ENCODE results near the gene MRPS14. TPM values are rescaled to one million over a fixed set of nuclear protein-coding genes. Genes with fewer than 3 reads are reported as not detected.

The MRPS14 gene
- total RNA-seq, 1 experiment from 2014 or later: 25.1 TPM

GRCh38 chr1:175013445-175013844 is 9.8 kb downstream of the MRPS14 start:
- Histone ChIP-seq H3K36me3 (ENCODE audit: control insufficient read depth, insufficient read depth, low read length) (peaks cover 43% of the 10 kb centered on the region), H3K4me3 (ENCODE audit: low read depth in 2 of 2, low read length in 2 of 2) (no peak overlapping the region), H3K27ac (ENCODE audit: low read length) (no peak overlapping the region), H3K27me3 (ENCODE audit: control insufficient read depth, insufficient read depth, low read length) (no peaks in the 10 kb centered on the region), H3K4me1 (ENCODE audit: control insufficient read depth, insufficient read depth, low read length) (no peaks in the 10 kb centered on the region), H3K9me3 (ENCODE audit: control insufficient read depth, insufficient read depth, low read depth, low read length) (no peaks in the 10 kb centered on the region)
- POLR2A ChIA-PET: no interaction called here
- ATAC-seq (no peak), DNase-seq (ENCODE audit: low read depth, low spot score) (no peak)
- in situ Hi-C loops (cut with HindIII; ENCODE audit: low pct_unique_long_range_greater_than_20kb, low sequenced_read_pairs): no loop called here
- TF ChIP-seq POLR2AphosphoS5 (IDR thresholded peaks at IDR 0.05; ENCODE audit: low read depth, low read length): no peak
- TF ChIP-seq REST (IDR thresholded peaks at IDR 0.05; ENCODE audit: insufficient read depth in 1 of 2, low read depth in 2 of 2, low read length in 1 of 2): no peak
- no peak for TF ChIP-seq SIN3A (IDR thresholded peaks at IDR 0.05; ENCODE audit: borderline replicate concordance, insufficient read depth, low read depth, low read length)
- TF ChIP-seq TCF7L2 (IDR thresholded peaks at IDR 0.05; ENCODE audit: low read depth, low read length): no peak
- no peak for TF ChIP-seq CTCF (IDR thresholded peaks at IDR 0.05)
- intact Hi-C loops (cut with micrococcal nuclease; ENCODE audit: unreplicated experiment): no loop called here
- CTCF ChIA-PET: no interaction called here
- BruUV-seq (replicated peaks): TSS peak; percentile 12

GRCh38 chr1:175009532-175009931 is 13.7 kb downstream of the MRPS14 start:
- CTCF ChIA-PET: no interaction called here
- POLR2A ChIA-PET: no interaction called here
- BruUV-seq (replicated peaks): no TSS peak
- TF ChIP-seq SIN3A (IDR thresholded peaks at IDR 0.05; ENCODE audit: borderline replicate concordance, insufficient read depth, low read depth, low read length): no peak
- TF ChIP-seq REST (IDR thresholded peaks at IDR 0.05; ENCODE audit: insufficient read depth in 1 of 2, low read depth in 2 of 2, low read length in 1 of 2): no peak
- TF ChIP-seq POLR2AphosphoS5 (IDR thresholded peaks at IDR 0.05; ENCODE audit: low read depth, low read length): no peak
- TF ChIP-seq CTCF (IDR thresholded peaks at IDR 0.05): no peak
- TF ChIP-seq TCF7L2 (IDR thresholded peaks at IDR 0.05; ENCODE audit: low read depth, low read length): no peak
- DNase-seq (ENCODE audit: low read depth, low spot score) (no peak), ATAC-seq (no peak)
- Histone ChIP-seq H3K36me3 (ENCODE audit: control insufficient read depth, insufficient read depth, low read length) (peaks cover 72% of the 10 kb centered on the region), H3K4me1 (ENCODE audit: control insufficient read depth, insufficient read depth, low read length) (no peaks in the 10 kb centered on the region), H3K4me3 (ENCODE audit: low read depth in 2 of 2, low read length in 2 of 2) (no peak overlapping the region), H3K27ac (ENCODE audit: low read length) (no peak overlapping the region), H3K27me3 (ENCODE audit: control insufficient read depth, insufficient read depth, low read length) (no peaks in the 10 kb centered on the region), H3K9me3 (ENCODE audit: control insufficient read depth, insufficient read depth, low read depth, low read length) (no peaks in the 10 kb centered on the region)
- intact Hi-C loops (cut with micrococcal nuclease; ENCODE audit: unreplicated experiment): no loop called here
- in situ Hi-C loops (cut with HindIII; ENCODE audit: low pct_unique_long_range_greater_than_20kb, low sequenced_read_pairs): no loop called here

Measured in Panc1 (cell line).